GM18520 (cell line): ENCODE data around the gene MAML3.

Experiments
- ATAC-seq: cut with Tn5 transposase; IDR thresholded peaks from one replicate; pipeline ENCODE4 v1.9.1; 2021; ENCODE audit not compliant: unreplicated experiment

MAML3 gene

DNA sequence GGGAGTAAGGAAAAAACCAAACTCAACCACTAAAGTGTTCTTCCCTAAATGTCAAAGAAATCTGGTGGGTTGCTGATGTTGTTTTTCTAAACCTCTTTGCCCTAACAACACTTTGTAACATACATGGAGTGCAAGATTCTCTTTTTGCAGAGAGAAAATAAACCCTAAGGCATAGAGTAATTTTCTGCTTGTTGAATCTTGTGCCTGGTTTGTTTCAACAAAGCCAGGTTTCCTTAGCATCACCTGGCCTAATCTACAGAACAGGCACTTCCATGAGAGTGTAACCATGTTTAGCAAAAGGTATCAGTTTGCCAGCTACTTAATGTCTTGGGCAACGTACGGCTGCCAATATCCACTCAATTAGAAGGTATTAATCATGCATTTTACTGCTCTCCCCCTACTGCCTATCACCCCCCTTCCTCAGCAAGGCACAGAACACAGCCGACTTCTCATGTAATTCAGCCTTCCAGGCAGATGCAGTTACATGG is 219.2 kb downstream of the MAML3 start:
- no peak for ATAC-seq

DNA sequence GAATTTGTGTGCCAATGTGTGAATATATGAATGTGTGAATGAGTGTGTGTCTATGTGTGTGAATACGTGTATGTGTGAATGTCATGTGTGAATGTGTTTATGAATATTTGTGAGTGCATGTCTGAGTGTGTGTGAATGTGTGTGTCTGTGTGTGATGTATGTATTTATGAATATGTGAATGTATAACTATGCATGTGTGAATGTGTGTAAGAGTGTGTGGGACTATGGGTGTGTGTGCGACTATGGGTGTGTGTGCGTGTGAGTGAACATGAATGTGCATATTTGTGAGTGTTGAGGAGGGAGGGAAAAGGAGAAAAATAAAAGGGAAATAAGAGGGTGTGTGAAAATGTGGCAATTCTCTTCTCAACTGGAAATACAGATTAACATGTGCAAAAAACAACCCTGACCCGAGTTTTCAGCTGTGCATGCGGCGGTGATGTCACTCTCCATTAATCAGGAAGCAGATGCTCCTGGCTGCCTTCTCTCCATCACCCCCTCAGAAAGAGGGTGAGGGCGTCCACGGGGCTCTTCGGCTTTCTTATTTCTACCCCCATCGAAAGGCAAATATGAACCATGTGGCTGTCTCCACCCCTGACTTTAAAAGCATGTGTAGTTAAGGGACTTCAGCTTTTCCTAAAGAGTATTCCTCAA is 219.8 kb downstream of the MAML3 start:
- ATAC-seq, result no peak

DNA sequence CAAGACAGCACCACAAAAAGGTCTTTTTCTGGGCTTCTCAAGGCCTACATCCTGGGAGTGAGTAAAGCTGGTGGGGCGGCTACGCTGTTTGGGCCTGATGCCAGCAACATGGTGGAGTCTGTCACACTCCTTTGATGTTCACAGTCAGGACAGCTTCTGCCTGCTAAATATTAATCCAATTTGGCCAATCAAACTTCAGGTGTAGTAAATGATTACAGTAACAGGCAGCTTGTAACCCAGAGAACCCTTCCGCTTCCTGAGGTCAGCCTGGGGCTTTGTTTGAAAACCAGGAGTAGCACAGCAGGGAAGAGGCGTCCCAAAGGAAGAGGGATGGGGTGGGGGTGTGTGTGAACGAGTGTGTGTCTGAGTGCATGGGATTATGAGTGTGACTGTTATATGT is 220.4 kb downstream of the MAML3 start:
- no peak for ATAC-seq

DNA sequence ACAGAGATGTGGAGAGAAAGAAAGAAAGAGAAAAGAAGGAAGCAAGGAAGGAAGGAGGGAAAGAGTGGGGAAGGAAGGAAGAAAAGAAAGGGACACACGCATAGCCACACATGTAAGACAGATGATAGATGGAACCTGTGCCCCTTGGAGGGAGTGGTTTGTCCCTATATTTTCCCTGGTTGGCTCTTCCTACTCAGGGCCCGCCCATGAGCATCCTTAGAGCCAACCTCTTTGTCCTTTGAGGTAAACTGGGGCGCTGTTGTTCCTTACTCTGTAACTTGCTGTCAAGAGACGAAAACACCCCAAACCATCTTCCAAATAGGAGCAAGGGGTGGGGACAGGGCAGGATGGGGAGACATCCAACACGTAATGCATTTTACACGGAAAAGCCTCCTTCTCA is 220.9 kb downstream of the MAML3 start:
- ATAC-seq, result no peak

DNA sequence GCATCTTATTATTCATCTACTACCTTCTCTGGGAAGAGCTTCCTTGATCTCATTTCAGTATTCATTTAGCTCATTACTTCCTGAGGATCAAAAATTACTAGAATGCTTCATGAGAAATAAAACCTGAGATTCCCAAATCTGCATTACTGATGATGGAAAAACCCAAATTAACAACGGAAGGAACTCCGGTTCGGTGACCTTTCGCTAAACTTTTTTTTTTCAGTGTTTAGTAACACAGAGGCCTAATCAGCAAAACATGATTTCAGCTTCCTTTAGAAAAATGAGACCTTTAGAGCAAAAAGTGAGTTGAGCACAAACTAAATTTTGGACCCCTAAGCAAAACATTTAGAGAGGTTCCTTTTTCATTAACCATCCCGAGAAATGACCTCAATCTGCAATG is 229.2 kb downstream of the MAML3 start:
- ATAC-seq, result no peak

DNA sequence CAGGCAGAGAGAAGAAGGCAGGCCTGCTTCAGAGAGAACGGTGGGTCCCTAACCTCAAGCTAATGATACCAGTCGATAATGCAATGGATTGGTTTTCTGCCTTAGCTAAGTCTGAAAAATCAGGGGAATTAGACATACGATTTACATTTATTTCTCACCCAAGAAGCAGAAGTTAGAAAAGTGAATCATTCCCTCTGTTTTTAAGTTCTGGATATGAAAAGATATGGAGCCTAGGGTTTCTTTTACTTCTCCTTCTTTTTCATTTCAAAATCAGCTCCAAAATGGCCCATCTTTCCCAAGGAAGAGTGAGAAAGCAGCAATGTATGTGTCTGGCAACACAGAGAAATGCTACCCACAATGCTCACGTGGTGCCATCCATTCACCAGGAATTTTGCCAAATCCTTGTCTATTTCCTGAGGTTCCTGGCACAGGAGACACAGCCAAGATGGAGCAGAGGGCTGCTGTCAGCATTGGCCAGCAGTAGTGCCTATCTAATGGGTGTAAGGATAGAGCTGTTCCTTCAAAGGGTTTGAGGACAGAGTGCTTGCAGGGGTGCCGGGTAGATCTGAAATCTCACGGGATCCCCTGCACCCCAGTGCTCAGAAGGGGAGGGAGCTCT is 231.5 kb downstream of the MAML3 start:
- no peak for ATAC-seq

DNA sequence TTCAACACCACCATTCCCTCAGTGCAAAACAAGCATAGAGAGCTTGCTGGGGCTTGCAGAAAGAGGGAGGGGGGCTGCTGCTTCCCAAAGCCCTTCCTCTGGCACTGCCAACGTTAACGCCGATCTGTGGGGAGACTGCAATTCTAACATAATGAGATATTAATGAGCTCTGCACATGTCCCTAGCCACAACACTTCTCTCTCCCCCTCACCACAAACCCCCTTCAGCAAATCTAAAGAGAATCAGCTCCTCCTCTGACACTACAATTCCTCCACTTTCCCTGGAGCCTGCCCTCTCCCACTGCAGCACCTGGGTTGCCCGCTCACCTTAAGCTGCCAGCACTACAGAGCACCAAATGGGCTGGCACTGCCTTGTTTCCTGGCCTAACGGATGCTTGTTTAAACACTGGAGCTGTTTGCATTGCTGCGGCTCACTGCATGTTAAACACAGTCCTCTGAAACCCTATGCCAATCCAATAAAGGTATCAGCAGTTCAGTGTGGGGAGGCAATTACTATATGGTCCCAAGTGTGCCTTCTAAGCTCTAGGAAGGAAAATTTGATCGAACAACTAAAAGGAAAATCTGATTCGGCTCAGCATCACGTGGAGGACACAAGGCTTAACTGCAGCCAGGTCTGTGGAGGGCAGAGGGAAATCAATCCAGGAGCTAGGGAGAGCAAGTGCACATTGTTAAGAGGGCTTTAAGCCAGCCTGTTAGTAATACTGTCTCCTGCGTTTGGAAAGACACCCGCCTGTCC is 232.4 kb downstream of the MAML3 start:
- no peak for ATAC-seq

DNA sequence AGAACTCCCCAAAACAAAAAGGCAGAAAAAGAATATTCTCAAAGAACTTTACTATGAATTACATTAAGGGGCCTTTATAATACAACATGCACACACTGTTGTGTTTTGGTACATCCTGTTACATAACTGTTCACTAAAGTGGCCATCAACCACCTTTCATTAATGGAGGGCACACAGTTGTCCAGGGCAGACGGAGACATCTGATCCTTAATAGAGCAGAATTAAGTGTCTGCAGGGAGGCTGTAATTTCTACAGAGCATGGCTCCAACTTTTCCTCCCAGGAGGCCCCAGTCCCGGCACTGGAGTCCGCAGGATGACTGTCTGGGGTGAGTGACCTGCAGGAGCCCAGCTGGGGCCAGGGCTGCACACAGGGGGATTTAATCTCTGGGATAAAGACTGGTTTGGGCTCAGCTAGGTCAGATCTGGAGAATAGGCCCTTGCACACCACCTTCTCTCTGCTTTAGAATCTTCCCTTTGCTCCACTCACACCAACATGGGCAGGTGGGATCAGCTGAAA is 233.4 kb downstream of the MAML3 start:
- ATAC-seq, result no peak

DNA sequence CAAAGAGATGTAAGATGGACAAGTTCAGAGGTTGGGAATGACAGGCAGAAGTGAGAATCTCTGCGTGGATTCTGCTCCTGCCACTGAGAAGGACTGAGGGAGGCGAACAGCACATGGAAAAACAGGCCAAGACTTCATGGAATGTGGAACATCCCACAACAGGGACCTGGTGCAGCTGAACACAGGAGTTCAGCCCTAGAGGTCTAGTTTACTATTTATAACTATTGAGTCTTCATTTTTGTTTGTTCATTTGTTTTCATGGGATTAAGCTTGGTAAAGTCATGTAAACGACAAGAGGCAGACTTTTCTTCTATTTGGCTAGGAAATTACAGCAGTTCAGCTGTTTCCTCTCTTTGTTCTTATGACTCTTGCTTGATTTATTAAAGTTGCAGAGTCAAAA is 234.5 kb downstream of the MAML3 start:
- no peak for ATAC-seq

DNA sequence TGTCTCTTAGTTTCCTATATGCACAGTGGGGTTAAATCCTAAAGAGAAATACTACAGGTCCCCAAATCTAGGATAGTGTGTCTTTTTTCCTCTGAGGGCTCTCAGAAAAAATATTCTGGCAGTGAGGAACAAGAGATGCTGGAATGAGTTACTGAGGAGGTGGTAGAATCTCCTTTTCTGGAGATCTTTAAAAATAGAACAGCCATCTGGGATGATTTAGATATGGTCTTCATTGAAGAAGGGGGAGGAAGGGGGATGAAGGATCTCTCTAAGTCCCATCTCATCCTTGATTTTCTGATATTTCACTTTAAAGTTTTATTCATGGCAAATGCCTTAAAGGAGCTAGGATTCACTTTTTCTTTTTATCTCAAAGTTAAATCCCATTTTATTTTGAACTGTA is 235.0 kb downstream of the MAML3 start:
- ATAC-seq, result no peak

DNA sequence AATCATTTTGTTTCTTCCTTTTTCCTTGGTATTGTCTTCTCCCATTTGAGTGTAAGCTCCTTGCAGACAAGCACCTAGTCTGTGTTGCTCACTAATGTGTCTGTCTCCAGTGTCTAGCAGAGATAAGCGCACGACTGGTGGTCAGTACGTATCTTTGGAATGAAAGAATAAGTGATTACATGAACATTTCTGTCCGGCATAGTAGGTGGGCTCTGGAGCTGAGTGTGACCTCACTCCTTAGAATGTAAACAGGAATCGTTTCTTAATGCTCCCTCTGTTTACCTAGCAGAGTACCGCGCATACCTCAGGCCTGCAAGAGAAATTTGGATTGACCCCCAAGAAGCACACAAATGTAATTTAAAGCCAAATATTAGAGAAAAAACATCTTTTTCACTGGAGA is 235.4 kb downstream of the MAML3 start:
- ATAC-seq, result no peak

DNA sequence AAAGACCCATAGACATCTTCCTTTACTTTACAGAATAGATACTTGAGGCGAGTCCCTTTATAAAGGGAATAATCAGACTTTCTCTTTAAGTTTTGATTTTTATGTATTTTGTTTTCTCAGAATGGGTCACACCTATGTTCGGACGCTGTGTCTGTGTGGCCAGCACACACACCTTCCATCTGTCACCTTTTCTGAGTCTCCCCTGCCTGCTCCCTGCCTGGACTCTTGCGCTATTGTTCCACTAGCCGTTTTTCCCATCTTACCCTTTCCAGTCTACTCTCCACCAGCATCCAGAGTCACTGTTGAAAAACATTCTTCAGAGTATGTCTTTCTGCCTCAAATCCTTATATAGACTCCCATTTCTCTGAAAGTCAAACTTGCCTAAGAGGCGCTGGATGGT is 236.1 kb downstream of the MAML3 start:
- no peak for ATAC-seq

DNA sequence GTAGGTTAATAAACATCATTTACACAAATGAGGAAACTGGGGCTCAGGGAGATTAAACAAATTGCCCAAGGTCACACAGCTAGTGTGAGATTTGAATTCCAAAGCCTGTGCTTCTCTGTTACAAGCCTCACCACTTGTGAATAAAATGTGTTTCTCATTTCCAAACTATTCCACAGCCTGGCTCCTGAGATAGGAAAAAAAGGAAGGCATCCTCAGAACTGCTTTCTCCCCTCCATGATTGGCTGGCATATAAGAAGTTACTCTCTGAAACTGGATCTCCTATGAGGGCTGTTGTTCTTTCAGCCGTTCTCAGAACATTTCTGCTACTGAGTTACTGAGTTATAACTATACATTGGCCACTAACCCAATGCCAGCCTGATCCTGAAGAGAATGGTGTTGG is 237.9 kb downstream of the MAML3 start:
- no peak for ATAC-seq

DNA sequence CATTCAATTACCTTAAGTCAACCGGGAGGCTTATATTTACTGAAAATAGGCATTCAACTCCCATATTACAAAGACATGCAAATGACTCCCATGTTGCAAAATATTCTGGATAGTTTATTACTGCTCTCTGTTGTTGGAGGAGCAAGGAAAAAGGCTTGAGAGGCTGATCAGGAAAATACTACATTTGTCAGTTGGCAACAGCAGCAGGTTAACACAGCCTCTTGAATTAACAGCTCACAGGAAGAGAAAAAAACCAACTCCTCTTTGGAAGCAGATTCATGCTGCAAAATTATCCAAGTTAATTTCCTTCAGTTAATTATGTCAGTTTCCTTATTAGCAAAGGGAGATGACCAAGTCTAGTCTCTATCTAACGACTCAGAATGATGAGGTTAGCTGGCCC is 238.9 kb downstream of the MAML3 start:
- no peak for ATAC-seq

DNA sequence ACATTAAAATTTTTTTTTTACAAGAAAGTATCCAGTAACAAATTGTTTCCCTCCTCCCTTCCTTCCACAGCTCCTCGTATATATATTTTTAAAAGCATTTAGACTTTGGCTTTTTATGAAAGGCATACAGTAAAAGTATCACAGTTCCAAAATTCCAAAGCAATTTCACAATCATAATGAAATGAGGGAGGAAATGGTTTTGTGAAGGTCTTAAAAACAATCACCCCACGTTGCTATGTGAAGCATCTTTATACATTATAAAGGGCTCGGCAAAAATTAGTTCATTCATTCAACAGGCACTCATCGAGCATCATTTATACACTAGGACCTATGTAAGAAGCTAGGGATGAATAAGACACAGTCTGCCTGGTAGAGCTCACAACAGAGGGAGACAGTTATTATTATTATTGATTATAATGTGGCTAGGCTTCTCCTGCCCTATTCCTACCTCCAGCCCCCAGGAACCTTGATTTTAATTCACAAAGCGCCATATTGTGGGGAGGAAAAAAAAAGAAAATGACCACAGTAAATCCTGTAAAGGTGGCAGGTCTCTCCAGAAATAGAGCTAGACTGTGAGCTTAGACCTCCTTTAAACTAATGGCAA is 239.9 kb downstream of the MAML3 start:
- no peak for ATAC-seq

DNA sequence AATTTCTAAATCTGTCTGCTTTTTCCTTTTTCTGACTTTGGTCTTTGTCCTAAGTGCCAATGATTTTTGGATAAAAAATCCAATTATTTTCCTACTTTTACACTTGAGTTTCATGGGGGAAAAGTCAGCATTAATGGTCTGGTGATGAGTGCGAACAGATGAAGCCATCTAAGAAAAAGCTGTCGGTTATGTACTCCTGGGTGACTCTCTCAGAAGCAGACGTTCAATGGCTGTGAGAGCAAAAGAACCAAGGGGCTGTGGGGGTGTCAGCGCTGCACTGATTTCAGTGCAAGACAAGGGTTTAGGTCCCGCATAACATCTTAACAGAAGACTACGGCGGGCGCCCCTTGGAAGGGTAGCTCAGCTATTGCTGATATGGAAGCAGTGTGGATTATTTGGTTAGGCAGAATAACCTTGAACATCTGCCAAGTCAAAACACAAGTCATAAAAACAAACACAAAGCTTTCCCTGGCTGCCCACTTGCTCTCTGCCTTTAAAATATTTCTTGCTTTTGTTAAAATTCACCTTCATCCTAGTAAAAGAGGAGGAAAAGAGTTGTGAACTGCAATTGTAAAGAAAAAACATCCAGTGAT is 240.5 kb downstream of the MAML3 start:
- ATAC-seq, result no peak

DNA sequence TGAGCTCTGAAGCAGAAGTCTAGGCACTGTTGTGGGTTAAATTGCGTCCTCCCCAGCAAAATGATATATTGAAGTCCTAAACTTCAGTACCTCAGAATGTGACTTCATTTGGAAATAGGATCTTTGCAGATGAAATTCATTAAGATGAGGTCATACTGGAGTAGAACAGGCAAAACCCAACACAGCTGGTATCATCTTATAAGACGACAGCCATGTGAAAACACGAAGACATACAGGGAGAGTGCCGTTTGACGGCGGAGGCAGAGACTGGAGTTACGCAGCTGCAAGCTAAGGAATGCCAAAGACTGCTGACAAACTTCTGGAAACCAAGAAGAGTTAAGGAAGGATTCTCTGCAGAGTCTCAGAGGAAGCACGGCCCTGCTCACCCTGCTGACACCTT is 241.5 kb downstream of the MAML3 start:
- ATAC-seq, result no peak

DNA sequence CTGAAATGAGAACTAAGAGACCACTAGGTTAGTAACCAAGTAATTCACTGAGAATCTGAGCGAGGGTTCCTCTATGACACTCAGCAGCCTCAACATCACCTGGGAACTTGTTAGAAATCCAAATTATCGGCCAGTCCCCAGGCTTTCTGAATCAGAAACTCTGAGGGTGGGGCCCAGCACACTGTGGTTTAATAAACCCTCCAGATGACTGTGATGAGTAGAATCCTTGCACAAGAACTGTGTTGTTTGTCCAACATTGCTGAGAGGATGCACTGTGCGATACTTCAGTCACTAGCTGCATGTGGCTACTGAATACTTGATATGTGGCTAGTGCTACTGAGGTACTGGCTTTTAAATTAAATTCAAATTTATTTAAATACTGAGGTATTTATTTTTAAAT is 243.9 kb downstream of the MAML3 start:
- ATAC-seq, result no peak

DNA sequence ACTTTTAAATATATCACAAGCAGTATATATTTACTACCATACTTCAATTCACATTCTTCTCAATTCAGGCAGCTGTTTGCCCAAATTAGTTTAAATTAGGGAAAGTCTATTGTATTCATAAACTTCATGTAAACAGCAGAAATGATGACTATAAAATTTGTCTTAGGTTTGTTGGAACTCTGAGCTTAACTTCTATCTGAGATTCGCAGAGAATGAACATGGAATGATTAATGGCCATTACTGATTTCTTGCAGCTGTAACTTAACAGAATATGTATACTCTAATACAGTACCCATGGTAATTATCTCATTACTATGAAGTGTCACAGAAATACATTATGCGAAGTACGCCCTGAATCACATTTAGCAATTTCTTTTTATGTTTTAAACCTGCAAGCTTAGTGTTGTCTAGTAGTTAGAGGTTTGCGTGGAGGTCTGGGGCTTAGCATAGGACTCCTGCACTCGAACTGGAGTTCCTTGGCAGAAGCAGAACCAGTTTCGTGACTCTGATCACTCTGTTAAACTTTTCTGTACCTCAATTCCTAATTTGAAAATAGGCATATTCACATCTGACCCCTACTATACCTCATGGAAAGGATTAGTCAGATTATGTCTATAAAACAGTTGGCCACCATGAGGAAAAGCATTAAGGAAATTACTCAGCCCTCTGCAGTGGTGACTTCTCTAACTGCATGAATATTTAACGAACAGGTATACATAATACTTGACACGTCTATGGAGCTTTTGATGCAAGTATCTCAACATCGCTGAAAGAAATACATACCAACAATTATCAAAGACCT is 245.1 kb downstream of the MAML3 start:
- no peak for ATAC-seq

DNA sequence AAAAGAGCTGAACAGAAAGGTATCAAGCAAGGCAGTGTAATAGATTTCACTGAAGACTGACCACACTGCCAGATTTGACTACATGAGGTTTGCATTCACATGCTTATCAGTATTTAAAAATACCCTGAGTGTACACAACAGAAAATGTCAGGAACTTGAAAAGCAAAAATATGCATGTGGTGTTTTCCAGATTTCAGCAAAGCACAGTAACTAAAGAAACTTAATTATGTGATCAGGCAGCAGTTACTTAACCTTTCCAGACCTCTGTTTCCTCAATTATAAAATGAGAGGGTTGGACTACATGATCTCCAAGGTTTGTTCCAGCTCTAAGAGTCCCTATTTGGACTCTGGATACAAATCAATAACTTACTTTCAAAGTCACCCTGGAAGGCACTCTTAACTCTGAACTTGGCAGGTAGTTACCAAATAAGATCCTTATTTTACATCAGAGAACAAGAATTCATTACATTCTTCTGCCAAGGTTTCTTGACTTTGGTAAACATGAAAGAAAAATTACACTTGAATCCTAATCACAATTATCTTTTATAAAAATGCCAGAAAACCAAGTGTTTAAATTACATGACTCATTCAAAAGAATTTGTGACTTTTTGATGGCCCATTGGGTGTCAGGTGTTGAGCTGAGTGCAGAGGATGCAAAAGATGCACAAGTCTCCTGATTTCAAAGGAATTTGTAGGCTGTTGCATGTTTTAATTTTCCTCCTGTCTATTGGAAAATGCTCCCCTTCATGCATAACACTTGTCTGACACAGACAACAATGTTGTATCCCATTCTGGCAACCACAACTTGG is 246.8 kb downstream of the MAML3 start:
- ATAC-seq, result peak; percentile 60
